NCI-H187 treated with DMSO at 0.1 percent for 48 hours (cell line): Measurements from ENCODE around the gene DISP3.

ENCODE experiments used
- DNase-seq: peaks from one replicate; lab custom pipeline; 2025; lab: John Stamatoyannopoulos, UW

DISP3 gene

GRCh38 chr1:11461531-11462137, 17.3 kb upstream of the DISP3 start:
- no peak for DNase-seq

GRCh38 chr1:11462224-11462923, 16.6 kb upstream of the DISP3 start:
- no peak for DNase-seq

- no peak for DNase-seq
These were observed 15.8 kb upstream of the DISP3 start for GRCh38 chr1:11463177-11463576.

- DNase-seq, result no peak
These were observed 13.6 kb upstream of the DISP3 start for GRCh38 chr1:11465307-11465706.

- DNase-seq, result no peak
These were observed 12.5 kb upstream of the DISP3 start for GRCh38 chr1:11466416-11466815.

GRCh38 chr1:11468878-11469277, 10.1 kb upstream of the DISP3 start:
- DNase-seq, result no peak

- no peak for DNase-seq
These were observed 8.0 kb upstream of the DISP3 start for GRCh38 chr1:11470912-11471311.

- DNase-seq, result no peak
These were observed 7.5 kb upstream of the DISP3 start for GRCh38 chr1:11471473-11471872.

- no peak for DNase-seq
These were observed 6.7 kb upstream of the DISP3 start for GRCh38 chr1:11472284-11472683.

GRCh38 chr1:11472741-11473140, 6.2 kb upstream of the DISP3 start:
- DNase-seq, result no peak

GRCh38 chr1:11473491-11474034, 5.4 kb upstream of the DISP3 start:
- no peak for DNase-seq

GRCh38 chr1:11474826-11475225, 4.1 kb upstream of the DISP3 start:
- no peak for DNase-seq

GRCh38 chr1:11475748-11476147, 3.2 kb upstream of the DISP3 start:
- no peak for DNase-seq

- DNase-seq, result no peak
These were observed 522 bp downstream of the DISP3 start for GRCh38 chr1:11479375-11479979.

- no peak for DNase-seq
These were observed 2.1 kb downstream of the DISP3 start for GRCh38 chr1:11481019-11481418.

- no peak for DNase-seq
These were observed 3.2 kb downstream of the DISP3 start for GRCh38 chr1:11482198-11482597.

- no peak for DNase-seq
These were observed 3.9 kb downstream of the DISP3 start for GRCh38 chr1:11482701-11483479.

GRCh38 chr1:11483581-11484320, 4.8 kb downstream of the DISP3 start:
- DNase-seq, result no peak

GRCh38 chr1:11484321-11484655, 5.3 kb downstream of the DISP3 start:
- DNase-seq, result no peak

GRCh38 chr1:11485191-11485590, 6.2 kb downstream of the DISP3 start:
- no peak for DNase-seq

GRCh38 chr1:11486231-11487009, 7.5 kb downstream of the DISP3 start:
- no peak for DNase-seq
